Colonic mucosa (tissue), 4 donors: Measurements from ENCODE around the gene BNIP5. TPM values are rescaled to one million over a fixed set of nuclear protein-coding genes. Genes with fewer than 3 reads are reported as not detected.

Experiments
- DNase-seq: peaks from one replicate; pipeline ENCODE4 v3.0.0-alpha.2; 2020
- H3K27ac ChIP-seq: fragments of 200-600 bp; one replicate; pipeline ENCODE4 v1.8.0; 2021
- H3K27me3 ChIP-seq: fragments of 200-600 bp; one replicate; pipeline ENCODE4 v1.8.0; 2021
- H3K36me3 ChIP-seq: fragments of 200-600 bp; one replicate; pipeline ENCODE4 v1.8.0; 2021
- H3K4me1 ChIP-seq: fragments of 200-600 bp; one replicate; pipeline ENCODE4 v1.8.0; 2021; ENCODE audit warnings: mild to moderate bottlenecking
- H3K4me3 ChIP-seq: fragments of 200-600 bp; one replicate; pipeline ENCODE4 v1.8.0; 2021
- H3K9ac ChIP-seq, 2 donors: one replicate each; pipeline ENCODE4 v1.7.0; 2013; ENCODE audit warnings: control low read depth in 2 of 2, low read depth in 2 of 2, low read length in 2 of 2
- H3K9me3 ChIP-seq: fragments of 200-600 bp; one replicate; pipeline ENCODE4 v1.8.0; 2021
- intact Hi-C: fragments of 100-400 bp; cut with DNase I; formaldehyde crosslinking; loops from one replicate; pipeline ENCODE4 v1.14.1; 2022
- total RNA-seq, 2 donors: library from RNA; stranded (reverse); fragmentation: NEBNext Ultra II Directional in 1 of 2; extraction: Animal tissue kit (Norgen Biotek cat#: 25700) in 1 of 2; gene quantifications; one replicate each; pipeline ENCODE4 v1.2.1, GENCODE V29; 2021
- TF ChIP-seq, protein P1 (sequence below): fragments of 200-600 bp; IDR thresholded peaks from one replicate; pipeline ENCODE4 v1.8.0; 2022; ENCODE audit warnings: antibody characterized with exemption, mild to moderate bottlenecking
- donor health status: healthy.
- donor health status: DM: no; HTN: no; CAD: no.
- donor health status: DM: no; HTN: no; CAD: no.

The BNIP5 gene
- total RNA-seq, 2 donors from 2014 or later = 4.7 to 7.8 TPM

GRCh38 chr6:36372088-36372487 lies 35.4 kb upstream of the BNIP5 start:
- intact Hi-C loops = no loop called here
- no peaks in the 10 kb centered on the region for H3K36me3 ChIP-seq

DNA sequence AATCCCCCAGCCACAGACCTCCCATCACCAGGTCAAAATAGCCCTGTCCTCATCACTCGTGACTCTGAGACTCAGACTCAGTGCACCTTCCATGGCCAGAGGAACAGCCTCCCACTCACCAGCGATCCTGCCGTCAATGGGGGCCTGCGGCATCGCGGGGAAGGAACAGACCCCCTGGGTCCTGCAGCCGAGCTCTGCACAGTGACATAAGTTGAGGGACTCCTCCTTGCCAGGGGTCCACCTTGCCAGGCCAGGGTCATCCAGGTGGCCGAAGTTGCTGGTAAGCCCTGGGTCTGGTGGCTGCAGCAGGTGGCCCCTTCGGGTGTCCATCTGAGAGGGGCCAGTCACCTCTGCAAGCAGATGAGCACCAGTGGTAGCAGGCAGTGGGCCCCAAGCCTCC lies 34.5 kb upstream of the BNIP5 start:
- Histone ChIP-seq H3K4me3 (no peak overlapping the region), H3K9me3 (no peaks in the 10 kb centered on the region), H3K27ac (no peak overlapping the region), H3K36me3 (no peaks in the 10 kb centered on the region), H3K4me1 (no peaks in the 10 kb centered on the region), H3K9ac (no peak overlapping the region), H3K27me3 (no peaks in the 10 kb centered on the region)
- no peak for DNase-seq
- intact Hi-C loops = no loop called here
- TF ChIP-seq, protein P1, sequence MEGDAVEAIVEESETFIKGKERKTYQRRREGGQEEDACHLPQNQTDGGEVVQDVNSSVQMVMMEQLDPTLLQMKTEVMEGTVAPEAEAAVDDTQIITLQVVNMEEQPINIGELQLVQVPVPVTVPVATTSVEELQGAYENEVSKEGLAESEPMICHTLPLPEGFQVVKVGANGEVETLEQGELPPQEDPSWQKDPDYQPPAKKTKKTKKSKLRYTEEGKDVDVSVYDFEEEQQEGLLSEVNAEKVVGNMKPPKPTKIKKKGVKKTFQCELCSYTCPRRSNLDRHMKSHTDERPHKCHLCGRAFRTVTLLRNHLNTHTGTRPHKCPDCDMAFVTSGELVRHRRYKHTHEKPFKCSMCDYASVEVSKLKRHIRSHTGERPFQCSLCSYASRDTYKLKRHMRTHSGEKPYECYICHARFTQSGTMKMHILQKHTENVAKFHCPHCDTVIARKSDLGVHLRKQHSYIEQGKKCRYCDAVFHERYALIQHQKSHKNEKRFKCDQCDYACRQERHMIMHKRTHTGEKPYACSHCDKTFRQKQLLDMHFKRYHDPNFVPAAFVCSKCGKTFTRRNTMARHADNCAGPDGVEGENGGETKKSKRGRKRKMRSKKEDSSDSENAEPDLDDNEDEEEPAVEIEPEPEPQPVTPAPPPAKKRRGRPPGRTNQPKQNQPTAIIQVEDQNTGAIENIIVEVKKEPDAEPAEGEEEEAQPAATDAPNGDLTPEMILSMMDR = no peak

More at GRCh38 chr6:36372088-36372487, 35.4 kb upstream of the BNIP5 start:
- Histone ChIP-seq H3K4me1 (no peaks in the 10 kb centered on the region), H3K9me3 (no peaks in the 10 kb centered on the region), H3K27me3 (no peaks in the 10 kb centered on the region), H3K4me3 (no peak overlapping the region), H3K9ac (no peak overlapping the region), H3K27ac (no peak overlapping the region)
- TF ChIP-seq, protein P1 = no peak
- DNase-seq = no peak

- Histone ChIP-seq H3K4me3 (no peak overlapping the region), H3K36me3 (no peaks in the 10 kb centered on the region), H3K9me3 (no peaks in the 10 kb centered on the region), H3K4me1 (no peaks in the 10 kb centered on the region), H3K27me3 (no peaks in the 10 kb centered on the region), H3K27ac (no peak overlapping the region), H3K9ac (no peak overlapping the region)
- TF ChIP-seq, protein P1 = no peak
- intact Hi-C loops = no loop called here
- DNase-seq = no peak
These were observed 34.0 kb upstream of the BNIP5 start for GRCh38 chr6:36370638-36371037.

DNA sequence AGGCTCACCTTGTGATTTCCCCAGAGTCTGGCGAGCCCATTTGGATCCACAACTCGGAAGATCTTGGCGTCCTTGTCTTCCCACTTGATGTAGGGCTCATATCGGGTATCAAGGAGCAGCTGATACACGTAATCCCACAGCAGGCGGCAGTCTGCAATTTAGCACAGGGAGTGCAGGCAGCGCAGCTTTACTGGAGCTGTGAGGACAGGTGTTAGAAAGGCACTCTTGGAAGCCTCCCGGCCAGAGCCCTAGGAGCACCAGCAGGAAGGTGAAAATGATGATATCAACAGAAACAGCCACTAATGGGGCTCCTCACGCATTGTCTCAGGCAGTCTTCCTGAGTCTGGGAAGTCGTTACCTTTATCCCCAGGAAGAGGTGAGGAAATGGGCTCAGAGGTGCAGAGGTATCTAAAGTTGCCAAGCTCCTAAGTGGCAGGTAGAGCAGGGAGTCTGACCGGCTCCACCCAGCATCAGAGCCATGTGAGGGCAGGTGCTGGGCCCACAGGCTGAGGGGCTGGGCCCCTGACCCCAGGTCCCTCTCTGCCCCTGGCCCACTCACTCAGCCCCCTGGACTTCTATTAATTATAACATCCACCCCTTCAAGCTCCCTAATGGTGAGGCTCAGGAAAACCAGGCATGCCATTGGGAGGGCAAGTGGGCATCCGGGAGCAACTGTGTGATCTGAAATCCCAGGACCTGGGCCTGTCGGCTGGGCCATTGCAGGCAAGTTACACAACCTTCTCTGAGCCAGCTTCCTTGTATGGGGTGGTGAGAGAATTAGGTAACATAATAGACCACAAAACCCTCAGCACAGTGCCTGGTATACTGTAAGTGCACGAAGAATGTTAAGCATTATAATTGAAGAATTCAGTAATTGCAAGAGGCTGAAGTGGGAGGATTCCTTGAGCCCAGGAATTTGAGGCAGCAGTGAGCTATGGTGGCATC lies 32.5 kb upstream of the BNIP5 start:
- TF ChIP-seq, protein P1 = no peak
- H3K27me3 ChIP-seq = no peaks in the 10 kb centered on the region
- DNase-seq = no peak
- intact Hi-C loops = no loop called here
- H3K36me3 ChIP-seq = no peaks in the 10 kb centered on the region
- H3K9me3 ChIP-seq = no peaks in the 10 kb centered on the region
- H3K9ac ChIP-seq = no peak overlapping the region
- H3K4me1 ChIP-seq = no peaks in the 10 kb centered on the region
- H3K4me3 ChIP-seq = no peak overlapping the region
- no peak overlapping the region for H3K27ac ChIP-seq

DNA sequence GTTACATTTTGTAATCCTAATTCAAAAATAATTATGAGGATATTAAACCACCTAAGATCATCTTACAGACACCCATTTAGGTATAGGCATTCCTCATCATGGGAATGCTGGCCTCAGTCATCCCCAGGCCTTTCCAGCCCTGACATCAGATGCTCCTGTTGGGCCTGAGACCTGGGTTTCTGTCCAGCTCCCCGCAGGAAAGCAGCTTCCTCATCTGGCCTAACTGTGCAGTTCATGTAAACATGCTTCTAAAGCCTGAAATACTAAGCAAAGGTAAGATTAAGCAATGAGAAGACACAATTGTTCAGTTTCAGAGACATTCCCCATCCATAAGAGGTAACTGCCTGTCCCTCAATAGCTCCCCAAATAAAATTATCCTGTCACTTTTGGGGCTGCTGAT lies 31.7 kb upstream of the BNIP5 start:
- TF ChIP-seq, protein P1 = no peak
- intact Hi-C loops = no loop called here
- H3K4me3 ChIP-seq = no peak overlapping the region
- H3K9ac ChIP-seq = no peak overlapping the region
- no peaks in the 10 kb centered on the region for H3K9me3 ChIP-seq
- no peaks in the 10 kb centered on the region for H3K36me3 ChIP-seq
- no peak overlapping the region for H3K27ac ChIP-seq
- H3K4me1 ChIP-seq = no peaks in the 10 kb centered on the region
- DNase-seq = no peak
- no peaks in the 10 kb centered on the region for H3K27me3 ChIP-seq
